ENCODE measurements around the gene TAP2. TPM values are rescaled to one million over a fixed set of nuclear protein-coding genes. Genes with fewer than 3 reads are reported as not detected.
"Not testable (repeated sequence)": the region's sequence is repeated elsewhere in the genome, so short reads cannot be mapped to it uniquely, and the experiment has no call there.

The TAP2 gene
- total RNA-seq, 1 experiment from 2014 or later = 59.9 TPM

DNA sequence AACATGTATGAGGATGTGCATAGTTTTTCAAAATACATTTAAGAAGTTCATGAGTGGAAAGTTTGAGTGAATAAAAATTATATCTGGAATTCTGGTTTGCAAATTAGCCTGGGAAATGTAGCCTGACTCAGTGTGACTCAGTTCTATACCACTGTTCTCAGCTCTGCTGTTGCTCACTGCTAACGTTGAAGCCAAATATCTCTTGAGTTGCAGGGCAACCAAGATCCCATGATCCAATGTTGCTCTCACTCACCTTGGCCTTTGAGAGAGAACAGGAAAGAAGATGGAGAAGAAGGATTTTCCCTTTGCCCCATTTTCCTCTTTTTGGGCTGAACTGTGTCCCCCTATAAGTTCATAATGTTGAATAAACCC is 44.3 kb upstream of the TAP2 start:
- no peak overlapping the region for H3K4me3 ChIP-seq (replicated peaks in 1 of 2; ENCODE audit: low read depth in 1 of 2, low read length in 2 of 2)
- H3K9me3 ChIP-seq (ENCODE audit: control insufficient read depth in 1 of 2, insufficient read depth in 1 of 2, low read depth in 1 of 2, low read length in 2 of 2) = no peaks in the 10 kb centered on the region
- no TSS peak for BruUV-seq (replicated peaks)
- no peak overlapping the region for H3K9ac ChIP-seq (ENCODE audit: low read length)
- H3K36me3 ChIP-seq (ENCODE audit: control insufficient read depth in 1 of 2, insufficient read depth in 2 of 2, low read length in 2 of 2) = no peaks in the 10 kb centered on the region
- TF ChIP-seq, protein P1, sequence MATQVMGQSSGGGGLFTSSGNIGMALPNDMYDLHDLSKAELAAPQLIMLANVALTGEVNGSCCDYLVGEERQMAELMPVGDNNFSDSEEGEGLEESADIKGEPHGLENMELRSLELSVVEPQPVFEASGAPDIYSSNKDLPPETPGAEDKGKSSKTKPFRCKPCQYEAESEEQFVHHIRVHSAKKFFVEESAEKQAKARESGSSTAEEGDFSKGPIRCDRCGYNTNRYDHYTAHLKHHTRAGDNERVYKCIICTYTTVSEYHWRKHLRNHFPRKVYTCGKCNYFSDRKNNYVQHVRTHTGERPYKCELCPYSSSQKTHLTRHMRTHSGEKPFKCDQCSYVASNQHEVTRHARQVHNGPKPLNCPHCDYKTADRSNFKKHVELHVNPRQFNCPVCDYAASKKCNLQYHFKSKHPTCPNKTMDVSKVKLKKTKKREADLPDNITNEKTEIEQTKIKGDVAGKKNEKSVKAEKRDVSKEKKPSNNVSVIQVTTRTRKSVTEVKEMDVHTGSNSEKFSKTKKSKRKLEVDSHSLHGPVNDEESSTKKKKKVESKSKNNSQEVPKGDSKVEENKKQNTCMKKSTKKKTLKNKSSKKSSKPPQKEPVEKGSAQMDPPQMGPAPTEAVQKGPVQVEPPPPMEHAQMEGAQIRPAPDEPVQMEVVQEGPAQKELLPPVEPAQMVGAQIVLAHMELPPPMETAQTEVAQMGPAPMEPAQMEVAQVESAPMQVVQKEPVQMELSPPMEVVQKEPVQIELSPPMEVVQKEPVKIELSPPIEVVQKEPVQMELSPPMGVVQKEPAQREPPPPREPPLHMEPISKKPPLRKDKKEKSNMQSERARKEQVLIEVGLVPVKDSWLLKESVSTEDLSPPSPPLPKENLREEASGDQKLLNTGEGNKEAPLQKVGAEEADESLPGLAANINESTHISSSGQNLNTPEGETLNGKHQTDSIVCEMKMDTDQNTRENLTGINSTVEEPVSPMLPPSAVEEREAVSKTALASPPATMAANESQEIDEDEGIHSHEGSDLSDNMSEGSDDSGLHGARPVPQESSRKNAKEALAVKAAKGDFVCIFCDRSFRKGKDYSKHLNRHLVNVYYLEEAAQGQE (IDR thresholded peaks at IDR 0.05; ENCODE audit: low read depth) = no peak
- TF ChIP-seq SP1 (IDR thresholded peaks at IDR 0.05; ENCODE audit: low read depth) (no peak), POLR2AphosphoS5 (IDR thresholded peaks at IDR 0.05; ENCODE audit: low read depth, low read length) (no peak)
- H3K79me2 ChIP-seq (ENCODE audit: insufficient read depth, low read length) = no peaks in the 10 kb centered on the region
- POLR2A ChIA-PET = no interaction called here
- H4K20me1 ChIP-seq (ENCODE audit: insufficient read depth) = no peaks in the 10 kb centered on the region
- no peaks in the 10 kb centered on the region for H3K27me3 ChIP-seq (ENCODE audit: insufficient read depth, low read length)
- H2AFZ ChIP-seq (ENCODE audit: low read depth, low read length, poor library complexity, severe bottlenecking) = no peak overlapping the region
- intact Hi-C loops (cut with micrococcal nuclease) = no loop called here
- H3K4me1 ChIP-seq (ENCODE audit: control insufficient read depth in 1 of 2, insufficient read depth in 2 of 2, low read length in 2 of 2) = peaks cover 0 to 7% of the 10 kb centered on the region in 2 experiments; a peak in 2 of 4 replicates
- H3K4me2 ChIP-seq (ENCODE audit: low read length) = no peak overlapping the region
- no peaks in the 10 kb centered on the region for H3K9me2 ChIP-seq (ENCODE audit: insufficient read depth)
- RAD21 ChIA-PET (ENCODE audit: low non-redundant PET in 1 of 2, low total read pairs in 2 of 2, uncharacterized antibody in 2 of 2, unreplicated experiment in 2 of 2) = no interaction called here
- DNase-seq (ENCODE audit: low read depth, low spot score) (no peak), ATAC-seq (no peak)
- H3K27ac ChIP-seq (ENCODE audit: low read depth, low read length) = no peak overlapping the region
- CTCF ChIA-PET = interaction anchor here (1.2 kb wide), 1 partner anchor 70 kb away, joined by 3 read pairs; the partner anchor contains the start of gene HLA-DMA

DNA sequence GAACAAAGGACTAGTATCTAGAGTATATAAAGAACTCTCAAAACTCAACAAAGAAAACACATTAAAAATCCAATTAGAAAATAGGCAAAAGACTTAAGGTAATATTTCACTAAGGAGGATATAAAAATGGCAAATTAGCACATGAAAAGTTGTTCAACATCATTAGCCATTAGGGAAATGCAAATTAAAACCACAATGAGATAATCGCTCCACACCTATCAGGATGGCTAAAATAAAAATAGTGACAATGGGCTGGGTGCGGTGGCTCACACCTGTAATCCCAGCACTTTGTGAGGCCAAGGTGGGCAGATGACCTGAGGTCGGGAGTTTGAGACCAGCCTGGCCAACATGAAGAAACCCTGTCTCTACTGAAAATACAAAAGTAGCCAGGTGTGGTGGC is 42.4 kb upstream of the TAP2 start:
- RAD21 ChIA-PET (ENCODE audit: low non-redundant PET in 1 of 2, low total read pairs in 2 of 2, uncharacterized antibody in 2 of 2, unreplicated experiment in 2 of 2); H4K20me1 ChIP-seq (ENCODE audit: insufficient read depth); H3K79me2 ChIP-seq (ENCODE audit: insufficient read depth, low read length); H3K4me1 ChIP-seq (ENCODE audit: control insufficient read depth in 1 of 2, insufficient read depth in 2 of 2, low read length in 2 of 2); DNase-seq (ENCODE audit: low read depth, low spot score); BruUV-seq (replicated peaks); ATAC-seq; H3K4me3 ChIP-seq (replicated peaks in 1 of 2; ENCODE audit: low read depth in 1 of 2, low read length in 2 of 2); H2AFZ ChIP-seq (ENCODE audit: low read depth, low read length, poor library complexity, severe bottlenecking); H3K27me3 ChIP-seq (ENCODE audit: insufficient read depth, low read length); H3K9me3 ChIP-seq (ENCODE audit: control insufficient read depth in 1 of 2, insufficient read depth in 1 of 2, low read depth in 1 of 2, low read length in 2 of 2); H3K36me3 ChIP-seq (ENCODE audit: control insufficient read depth in 1 of 2, insufficient read depth in 2 of 2, low read length in 2 of 2); intact Hi-C loops (cut with micrococcal nuclease); H3K9me2 ChIP-seq (ENCODE audit: insufficient read depth); H3K9ac ChIP-seq (ENCODE audit: low read length); H3K27ac ChIP-seq (ENCODE audit: low read depth, low read length); H3K4me2 ChIP-seq (ENCODE audit: low read length): not testable (repeated sequence)
- ChIA-PET POLR2A (interaction anchor here (1.4 kb wide), 1 partner anchor 91 kb away, joined by 4 read pairs; no protein-coding TSS in a partner anchor), CTCF (interaction anchor here (1.0 to 1.5 kb wide), 4 partner anchors 9 to 104 kb away, joined by 3 to 7 read pairs (median 6); partner anchors contain the start of gene TAP2)

Data from HCT116 (cell line).